NCI-H146 (cell line): Measurements from ENCODE around the gene YOD1.
"Not testable (repeated sequence)": the region's sequence is repeated elsewhere in the genome, so short reads cannot be mapped to it uniquely, and the experiment has no call there.

Experiments used
- DNase-seq: peaks from one replicate; lab custom pipeline; 2025; lab: John Stamatoyannopoulos, UW

Gene YOD1

DNA sequence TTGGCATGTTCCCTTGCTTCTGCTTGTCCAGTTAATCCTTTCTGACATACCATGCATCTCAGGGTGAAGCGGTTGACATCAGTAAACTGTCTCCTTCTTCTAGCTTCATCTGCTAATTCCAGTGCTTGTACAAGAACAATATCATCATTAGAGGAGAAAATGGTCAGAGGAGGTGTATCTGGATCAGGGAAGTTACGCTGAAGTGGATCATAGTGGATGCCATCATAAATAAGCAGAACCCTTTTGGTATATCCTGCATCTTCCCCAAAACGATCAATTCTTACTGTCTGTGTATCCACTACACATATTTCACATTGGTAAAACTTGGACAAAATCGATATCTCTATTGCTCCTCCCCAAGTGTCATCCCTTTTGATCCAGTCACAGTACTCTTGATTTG is 2.0 kb downstream of the YOD1 start:
- DNase-seq: no peak

- DNase-seq: no peak
Observed at GRCh38 chr1:207048041-207048440, 3.0 kb downstream of the YOD1 start.

- DNase-seq: no peak
Observed at GRCh38 chr1:207047505-207047904, 3.5 kb downstream of the YOD1 start.

- DNase-seq: no peak
Observed at GRCh38 chr1:207045453-207045852, 5.6 kb downstream of the YOD1 start.

DNA sequence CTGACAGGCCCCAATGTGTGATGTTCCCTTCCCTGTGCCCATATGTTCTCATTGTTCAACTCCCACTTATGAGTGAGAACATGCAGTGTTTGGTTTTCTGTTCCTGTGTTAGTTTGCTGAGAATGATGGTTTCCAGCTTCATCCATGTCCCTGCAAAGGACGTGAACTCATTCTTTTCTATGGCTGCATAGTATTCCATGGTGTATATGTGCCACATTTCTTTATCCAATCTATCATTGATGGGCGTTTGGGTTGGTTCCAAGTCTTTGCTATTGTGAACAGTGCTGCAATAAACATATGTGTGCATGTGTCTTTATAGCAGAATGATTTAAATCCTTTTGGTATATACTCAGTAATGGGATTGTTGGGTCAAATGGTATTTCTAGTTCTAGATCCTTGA is 9.6 kb downstream of the YOD1 start:
- not testable (repeated sequence) for DNase-seq

GRCh38 chr1:207040181-207040533 is 10.9 kb downstream of the YOD1 start:
- no peak for DNase-seq

DNA sequence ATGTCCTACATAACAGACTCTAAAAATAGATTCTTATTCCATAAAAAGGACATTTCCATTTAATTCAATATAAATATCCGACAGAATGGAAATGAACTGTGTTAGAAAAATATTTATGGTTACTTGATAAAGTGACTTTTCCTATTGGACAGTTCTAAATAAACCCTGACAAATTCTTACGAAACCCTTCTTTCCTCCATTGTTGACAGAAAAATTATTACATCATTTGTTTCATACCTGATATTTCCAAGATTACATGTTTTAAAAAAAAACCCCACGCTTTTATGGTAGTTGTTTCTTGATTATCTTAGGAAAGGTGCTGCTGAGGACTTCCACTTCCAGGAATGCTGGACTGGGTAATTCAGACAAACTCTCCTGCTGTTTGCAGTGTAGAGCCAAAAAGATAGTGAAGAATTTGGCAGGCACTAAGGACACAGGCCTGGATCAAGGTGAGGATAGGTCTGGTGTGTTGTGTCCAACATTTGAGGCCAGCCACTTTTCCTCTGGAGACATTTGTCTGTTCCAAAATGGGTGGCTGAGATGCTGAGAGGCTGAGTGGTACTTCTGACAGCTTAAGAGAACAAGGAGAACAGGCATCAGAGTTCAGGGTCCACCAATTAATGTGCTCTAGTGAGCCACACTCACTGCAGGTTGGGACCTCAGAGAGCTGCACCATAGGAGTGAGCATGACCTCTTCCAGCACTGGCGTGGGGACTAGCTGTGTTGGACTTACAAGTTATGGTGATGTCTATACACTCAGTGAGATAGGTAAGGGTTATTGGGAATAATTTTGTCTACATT is 11.4 kb downstream of the YOD1 start:
- no peak for DNase-seq

DNA sequence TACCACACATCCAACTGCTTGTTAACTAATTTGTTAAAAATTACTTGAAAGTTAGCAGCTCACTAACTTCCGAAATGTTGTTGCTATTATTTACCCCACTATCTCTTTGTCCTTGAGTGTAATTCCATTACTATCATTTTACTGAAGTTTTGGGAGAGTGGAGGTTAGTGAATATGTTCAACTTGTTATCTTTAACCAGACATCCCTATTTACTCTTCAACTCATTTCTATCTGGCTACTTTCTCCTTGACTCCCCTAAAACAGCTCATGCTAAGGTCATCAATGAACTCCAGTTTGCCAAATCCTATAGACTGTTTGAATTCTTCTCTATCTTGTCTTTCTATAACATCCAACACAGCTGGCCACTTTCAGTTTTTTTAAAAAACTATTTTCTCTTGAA is 14.1 kb downstream of the YOD1 start:
- no peak for DNase-seq

DNA sequence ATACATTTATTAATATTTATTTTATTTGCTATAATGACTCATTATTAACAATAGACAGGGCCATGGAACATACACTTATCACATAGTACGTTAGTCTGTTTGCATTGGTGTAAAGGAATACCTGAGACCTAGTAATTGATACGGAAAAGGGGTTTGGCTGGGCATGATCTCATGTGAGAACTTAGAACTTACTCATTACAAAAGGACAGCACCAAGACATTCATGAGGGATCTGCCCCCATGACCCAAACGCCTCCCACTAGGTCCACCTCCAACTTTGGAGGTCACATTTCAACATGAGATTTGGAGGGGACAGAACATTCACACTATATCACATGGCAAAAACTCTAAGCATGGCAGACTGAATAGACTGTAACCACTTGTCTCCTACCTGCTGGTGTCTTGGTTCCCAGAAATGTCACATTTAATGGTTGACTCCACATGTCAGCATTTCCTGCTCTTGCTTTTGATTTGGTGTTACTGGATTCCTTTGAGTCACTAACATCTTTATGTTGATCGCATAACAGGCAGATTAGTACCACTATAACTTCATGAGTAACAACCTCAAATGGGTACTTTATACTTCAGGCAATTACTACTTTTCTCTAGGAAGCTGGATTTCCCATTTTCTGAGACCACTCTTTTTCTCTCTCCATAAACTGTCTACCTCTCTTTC is 15.0 kb downstream of the YOD1 start:
- no peak for DNase-seq

- DNase-seq: no peak
Observed at GRCh38 chr1:207034998-207035397, 16.0 kb downstream of the YOD1 start.

GRCh38 chr1:207034208-207034607 is 16.8 kb downstream of the YOD1 start:
- no peak for DNase-seq

DNA sequence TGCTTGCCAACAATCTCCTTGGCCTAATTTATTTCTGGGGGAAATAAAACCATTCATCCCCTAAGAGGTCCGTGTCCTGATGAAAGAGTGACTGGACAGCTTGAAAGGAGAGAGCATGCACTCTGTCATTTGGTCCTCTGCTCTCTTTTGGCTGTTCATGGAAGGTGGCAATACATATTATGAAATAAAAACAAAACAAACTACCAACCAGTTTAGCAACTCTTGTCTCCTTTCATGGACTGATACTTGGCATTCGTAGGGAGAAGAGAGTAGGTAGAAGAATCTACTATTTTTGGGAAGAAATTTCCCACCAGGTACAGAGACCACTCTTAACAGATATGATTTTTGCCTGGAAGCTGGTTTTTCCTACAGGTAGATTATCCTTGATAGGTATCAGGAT is 17.7 kb downstream of the YOD1 start:
- no peak for DNase-seq

GRCh38 chr1:207032528-207033017 is 18.4 kb downstream of the YOD1 start, which contains the start of gene C1orf116:
C1orf116 (minus strand) TSS chr1:207032756; CDS start chr1:207027598, 5,158 bp downstream.
- DNase-seq: peak; percentile 93

- peak; percentile 66 for DNase-seq
Observed at GRCh38 chr1:207031632-207032264, 19.3 kb downstream of the YOD1 start.

DNA sequence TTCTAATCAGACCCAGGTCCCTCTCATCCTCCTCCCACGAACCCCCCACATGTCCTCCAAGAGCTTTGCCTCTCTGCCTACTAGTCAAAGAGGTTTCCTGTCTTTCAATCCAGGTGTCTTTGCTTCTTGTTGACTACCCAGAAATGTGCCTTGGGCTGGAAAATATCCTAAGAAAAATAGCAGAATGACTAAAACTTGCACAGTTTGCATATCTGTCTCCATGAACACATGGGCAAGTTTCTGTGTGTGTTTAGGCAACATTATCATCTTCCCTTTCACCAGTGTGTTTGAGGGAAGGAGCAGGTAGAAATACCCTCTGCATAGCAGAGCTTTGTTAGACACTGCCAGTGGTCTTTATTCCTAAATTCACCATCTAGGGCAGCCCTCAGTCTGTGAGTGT is 20.0 kb downstream of the YOD1 start:
- no peak for DNase-seq

DNA sequence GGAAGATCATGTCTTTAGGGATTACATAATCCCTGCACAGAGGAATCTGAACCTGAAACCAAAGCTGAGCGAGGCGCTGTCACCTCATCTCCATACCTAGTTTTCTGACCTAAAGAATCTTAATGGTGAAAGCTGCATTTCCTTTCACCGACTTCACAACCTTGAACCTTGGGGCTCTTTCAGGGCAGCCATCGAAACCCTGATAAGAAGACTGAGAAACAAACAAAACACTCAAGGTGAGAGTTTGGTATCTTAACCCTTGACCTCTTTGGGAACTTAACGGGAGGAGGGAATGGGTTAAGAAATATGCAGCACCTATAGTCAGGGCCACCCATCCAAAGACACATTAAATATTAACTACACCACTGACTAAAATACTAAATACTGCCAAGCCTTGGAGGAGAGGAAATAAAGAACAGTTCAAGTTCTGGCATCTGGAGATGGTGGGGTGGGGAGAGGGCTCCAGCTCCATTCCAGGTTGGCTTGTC is 20.4 kb downstream of the YOD1 start:
- no peak for DNase-seq

DNA sequence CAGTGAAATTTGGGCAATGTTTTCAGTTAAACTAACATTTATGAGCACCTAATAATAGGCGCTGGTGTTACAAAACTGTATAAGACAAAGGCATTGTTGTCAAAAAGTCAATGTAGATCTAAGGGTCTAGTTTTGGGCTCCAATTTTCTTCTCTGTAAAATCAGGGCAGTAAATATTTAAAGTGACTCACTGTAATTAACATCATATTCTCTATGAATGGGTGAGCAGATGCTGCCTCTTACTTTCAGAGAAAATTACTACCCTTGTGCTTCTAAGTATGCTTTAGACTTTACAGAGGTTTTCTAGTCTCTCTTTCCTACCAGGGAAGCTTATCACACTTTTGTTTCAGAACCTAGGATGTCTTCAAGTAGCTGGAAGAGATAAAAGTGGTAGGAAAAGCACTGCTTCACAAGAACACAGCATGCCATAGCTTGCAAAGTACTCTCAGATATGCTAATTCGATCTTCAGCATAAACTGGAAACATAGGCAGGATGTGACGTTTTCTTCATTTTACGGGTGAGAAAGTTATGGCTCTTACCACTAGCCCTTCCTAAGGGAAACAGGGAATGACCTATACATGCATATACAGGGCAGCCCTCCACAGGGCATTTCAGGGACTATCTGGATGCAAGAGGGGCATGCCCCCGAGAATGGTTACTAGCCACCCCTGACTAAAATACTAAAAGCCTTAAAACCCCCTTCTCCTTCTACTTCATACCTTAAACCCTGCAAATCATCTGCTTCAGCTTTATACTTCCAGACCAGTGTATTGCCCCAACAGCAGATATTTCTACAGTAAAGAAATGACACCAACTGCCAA is 21.1 kb downstream of the YOD1 start:
- DNase-seq: no peak

DNA sequence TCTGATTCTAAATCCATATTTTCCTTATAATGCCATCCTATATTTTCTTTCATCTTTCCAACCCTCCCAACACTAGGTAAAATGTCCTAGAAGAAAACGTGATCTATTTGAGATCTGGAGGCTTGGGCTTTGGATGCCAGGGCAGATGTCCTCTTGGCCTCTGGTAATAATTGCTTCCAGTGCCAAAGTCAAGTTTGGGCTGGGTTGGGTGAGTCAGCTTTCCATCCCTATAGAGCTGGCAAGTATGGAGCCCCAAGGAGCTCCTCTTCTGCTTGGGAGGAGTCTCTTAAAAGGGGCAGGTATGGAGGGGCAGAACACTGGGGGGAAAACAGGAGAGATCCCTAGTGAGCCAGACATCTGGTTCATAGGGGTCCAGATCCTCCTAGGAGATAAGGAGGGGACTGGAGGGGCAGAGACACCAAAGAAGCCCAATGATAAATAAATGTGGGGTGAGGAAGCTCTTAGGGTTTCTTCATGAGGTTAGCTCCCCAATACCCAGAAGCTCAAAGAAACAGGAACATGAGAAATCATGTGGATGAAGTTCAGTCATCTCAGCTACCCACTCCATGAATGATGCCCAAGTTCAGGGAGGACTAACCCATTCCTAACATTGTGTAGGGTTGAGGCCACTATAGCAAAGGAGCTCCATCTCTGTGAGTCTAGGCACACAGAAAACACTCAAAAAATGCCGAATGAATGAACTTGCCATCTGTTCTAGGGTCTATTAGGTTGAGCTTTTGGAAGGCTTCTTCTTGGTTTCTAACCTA is 21.9 kb downstream of the YOD1 start:
- DNase-seq: no peak

- no peak for DNase-seq
Observed at GRCh38 chr1:207027921-207028320, 23.1 kb downstream of the YOD1 start.

GRCh38 chr1:207027206-207027777 is 23.7 kb downstream of the YOD1 start:
- no peak for DNase-seq

GRCh38 chr1:207026104-207026534 is 24.9 kb downstream of the YOD1 start:
- DNase-seq: no peak
